ENCODE measurements around the gene TLE1.
"Not testable (repeated sequence)": the region's sequence is repeated elsewhere in the genome, so short reads cannot be mapped to it uniquely, and the experiment has no call there.

Gene TLE1

DNA sequence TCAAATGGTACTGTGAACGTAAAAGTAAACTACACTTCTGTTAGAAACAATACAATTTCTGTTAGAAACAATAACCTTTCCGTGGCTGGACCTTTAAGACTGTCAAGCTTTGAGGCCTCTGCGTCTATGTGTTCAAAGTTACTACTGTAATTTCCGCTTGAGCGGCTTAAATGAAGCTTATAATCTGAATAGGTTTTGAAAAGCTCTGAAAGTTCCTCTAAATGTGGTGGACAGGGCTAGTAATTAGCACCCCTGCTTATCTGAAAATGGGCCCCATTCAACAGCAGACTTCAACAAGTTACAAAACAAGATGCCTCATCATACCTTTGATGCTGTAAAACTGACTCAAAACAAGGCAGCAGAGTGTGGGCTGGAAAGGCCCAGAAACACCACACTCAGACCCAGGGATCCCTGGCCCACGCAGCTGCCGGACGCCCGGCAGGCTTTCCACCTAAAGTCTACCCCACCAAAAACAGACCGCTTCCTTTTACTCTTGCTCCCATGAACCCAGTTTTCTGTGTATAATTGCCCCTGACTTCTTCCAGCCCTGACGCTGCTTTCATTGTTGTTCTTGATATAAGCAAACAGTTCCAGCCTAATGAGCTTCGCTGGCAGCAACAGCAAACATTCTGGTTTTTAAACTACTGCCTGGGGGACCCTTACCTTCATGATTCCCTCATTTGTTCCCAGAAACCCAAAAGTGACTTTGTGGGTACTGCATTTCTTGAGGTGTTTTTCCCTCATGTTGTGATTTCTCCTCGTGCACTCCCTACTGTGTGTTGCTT is 66.7 kb downstream of the TLE1 start:
- no peak for DNase-seq (ENCODE audit: low spot score)
- FAIRE-seq: no peak

DNA sequence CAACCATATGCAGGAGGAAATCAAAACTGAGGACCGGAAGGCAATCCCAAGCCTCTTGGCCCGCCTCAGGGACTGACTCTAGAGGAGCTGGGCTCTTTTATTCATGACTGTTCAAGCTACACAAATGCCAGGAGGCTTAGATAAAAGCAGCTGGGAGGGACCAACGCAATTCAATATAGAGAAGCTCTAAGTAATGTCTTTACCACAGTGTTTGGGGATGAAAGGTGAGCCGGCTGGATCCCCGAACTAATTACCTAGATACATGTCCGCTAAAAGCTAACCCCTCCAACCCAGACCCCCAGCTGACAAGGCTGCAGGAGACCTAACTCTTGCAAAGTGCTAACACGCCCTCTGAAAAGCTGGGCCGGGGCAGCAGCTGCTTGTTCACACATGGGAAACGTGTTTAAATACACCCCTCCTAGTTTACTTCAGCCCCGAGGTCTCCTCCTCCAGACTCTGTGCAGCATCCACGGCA is 67.5 kb downstream of the TLE1 start:
- DNase-seq (ENCODE audit: low spot score): no peak
- FAIRE-seq: no peak

DNA sequence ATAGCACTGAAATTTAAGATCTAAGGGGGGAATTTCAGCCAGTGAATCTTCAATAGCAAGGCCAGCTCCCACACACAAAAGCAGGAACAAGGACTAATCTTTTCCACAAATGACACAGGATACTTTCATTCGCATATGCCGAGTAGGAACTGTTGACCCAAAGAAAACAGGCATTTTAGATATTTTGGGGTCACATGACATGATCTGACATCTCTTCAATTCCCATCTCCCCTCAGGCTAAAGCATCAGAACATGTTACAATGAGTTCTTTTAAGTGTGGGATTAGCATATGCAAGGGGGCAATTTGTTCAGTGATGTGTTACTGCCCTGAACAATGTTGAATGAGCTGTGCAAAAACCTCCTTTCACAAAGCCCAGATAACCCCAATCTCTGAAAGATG is 68.2 kb downstream of the TLE1 start:
- DNase-seq (ENCODE audit: low spot score) (no peak), FAIRE-seq (no peak)

DNA sequence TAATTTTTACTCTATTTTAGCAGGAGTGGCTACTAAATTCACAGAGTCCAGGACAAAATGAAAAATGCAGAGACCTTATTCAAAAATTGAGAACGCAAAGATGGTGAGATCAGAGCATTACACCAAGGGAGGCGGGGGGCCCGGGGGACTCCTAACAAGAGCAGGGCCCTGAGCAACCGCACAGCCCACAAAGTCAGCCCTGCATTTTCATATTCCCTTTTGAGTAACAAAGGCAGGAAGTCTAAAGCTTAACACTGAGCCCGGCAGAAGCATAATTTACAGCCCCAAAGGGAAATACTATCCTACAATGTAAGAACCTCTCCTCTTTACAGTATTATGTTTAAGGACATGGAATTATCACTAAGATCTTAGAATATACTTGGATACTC is 69.4 kb downstream of the TLE1 start:
- DNase-seq (ENCODE audit: low spot score) (no peak), FAIRE-seq (no peak)

DNA sequence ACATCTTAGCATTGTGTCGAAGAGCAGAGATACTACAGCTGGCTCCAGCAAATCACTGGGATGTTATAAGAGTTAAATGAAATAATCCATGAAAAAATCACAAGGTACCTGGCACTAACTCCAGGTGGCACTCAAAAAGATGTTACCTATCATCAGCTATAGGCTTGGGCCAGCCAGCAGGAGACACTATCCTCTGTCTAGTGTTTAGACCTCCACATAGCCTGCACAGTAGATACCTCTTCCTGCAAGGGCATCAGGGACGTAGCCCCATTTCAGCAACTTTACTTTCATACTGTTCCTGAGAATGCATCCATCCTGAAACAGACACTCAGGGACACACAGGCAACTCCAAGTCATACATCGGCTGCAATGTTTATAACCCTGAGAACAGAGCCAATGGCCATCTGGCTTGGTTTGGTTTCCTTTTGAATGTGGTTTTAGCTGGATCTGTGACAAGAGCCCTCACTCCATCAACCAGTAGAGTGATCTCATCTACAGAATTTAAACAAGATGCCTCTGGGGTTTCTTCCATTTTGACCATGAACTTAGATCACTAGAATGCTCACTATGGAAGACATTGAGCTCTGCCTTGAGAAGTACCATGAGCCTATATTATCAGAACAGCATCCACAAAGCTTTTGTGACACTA is 69.9 kb downstream of the TLE1 start:
- DNase-seq (ENCODE audit: low spot score): no peak
- FAIRE-seq: no peak

DNA sequence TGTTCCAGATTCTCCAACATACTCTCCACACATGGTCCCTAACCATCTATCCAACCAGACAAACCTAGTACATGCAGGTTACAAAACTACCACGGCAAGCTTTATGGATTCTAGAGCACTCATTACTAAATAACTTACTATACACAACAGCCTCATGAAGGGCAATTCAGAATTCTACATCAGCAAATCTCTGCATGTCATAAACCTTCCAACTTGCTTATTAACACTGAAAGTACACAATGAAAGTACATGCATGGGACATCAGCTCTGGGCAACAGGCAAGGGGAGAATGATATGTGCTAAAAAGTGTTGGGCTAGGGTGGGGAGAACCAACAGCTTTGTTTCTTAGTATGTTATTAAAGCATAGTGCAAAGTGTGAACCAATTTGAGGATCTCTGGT is 70.4 kb downstream of the TLE1 start:
- no peak for DNase-seq (ENCODE audit: low spot score)
- FAIRE-seq: no peak

DNA sequence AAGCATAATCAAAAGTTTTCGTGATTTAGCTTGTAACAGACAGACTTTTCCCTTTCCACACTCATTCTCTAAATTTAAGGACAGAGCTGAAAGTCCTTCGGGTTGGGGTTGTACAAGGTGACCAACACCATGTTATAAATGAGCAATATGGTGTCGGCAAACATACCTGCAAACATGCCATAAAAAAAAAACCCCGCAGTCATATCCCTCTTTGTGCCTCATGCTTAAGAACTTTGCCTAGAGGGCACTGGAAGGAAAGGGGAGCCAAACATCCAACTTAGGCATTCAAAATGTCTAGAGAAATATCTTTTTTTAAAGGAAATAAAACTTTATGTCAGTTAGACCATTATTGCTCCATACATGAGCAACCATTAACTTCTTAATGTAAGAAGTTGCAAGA is 73.2 kb downstream of the TLE1 start:
- no peak for DNase-seq (ENCODE audit: low spot score)
- FAIRE-seq: no peak

DNA sequence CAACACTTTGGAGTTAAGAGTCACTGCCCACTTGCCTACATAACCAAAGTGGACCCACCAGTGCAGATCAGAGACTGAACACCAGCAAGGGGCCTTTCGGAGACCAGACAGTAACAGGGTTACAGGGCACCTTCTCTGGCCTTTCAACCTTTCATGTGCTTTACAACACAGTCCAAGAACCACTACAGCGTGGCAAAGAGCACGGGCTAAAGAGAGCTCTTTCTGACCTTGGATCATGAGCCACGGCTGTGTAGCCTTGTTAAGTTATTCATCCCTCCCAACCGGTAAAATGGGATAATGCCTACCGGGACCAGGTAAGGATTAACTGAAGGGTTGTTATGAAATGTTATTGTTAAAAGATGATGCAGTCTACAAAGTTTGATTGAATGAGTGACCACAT is 75.0 kb downstream of the TLE1 start:
- DNase-seq (ENCODE audit: low spot score) (no peak), FAIRE-seq (no peak)

DNA sequence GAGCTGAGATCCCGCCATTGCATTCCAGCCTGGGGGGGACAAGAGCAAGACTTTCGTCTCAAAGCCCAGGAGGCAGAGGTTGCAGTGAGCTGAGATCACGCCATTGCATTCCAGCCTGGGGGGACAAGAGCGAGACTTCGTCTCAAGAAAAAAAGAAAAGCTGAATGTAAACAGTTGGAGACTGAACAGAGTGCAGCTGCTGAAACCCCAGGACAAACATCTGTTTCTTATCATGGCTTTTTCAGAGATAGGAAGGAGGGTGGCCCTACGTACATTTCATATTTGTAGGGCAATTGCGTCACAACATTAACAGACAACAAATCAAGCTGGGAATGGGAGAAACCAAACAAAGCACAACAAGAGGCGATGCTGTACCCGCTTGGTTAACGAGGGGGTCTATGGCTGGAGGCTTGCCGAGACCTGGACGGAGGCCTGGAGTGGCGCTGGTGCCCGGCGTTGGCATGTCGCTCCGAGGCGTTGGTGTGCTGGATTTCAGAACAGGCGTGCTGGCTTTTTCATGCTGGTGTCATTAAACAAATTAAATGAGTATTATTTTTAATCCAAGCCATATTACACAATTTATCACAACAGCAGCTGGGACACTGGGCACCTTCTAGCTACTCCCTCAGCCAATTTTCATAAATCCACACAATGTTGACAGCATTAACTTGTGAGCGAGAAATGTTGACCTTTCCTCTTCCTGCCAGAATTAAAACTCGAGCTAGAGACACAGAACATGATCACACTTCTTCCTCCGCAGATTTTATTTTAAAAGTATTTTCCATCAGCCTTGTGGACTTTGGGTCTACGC is 76.1 kb downstream of the TLE1 start:
- no peak for FAIRE-seq
- no peak for DNase-seq (ENCODE audit: low spot score)

DNA sequence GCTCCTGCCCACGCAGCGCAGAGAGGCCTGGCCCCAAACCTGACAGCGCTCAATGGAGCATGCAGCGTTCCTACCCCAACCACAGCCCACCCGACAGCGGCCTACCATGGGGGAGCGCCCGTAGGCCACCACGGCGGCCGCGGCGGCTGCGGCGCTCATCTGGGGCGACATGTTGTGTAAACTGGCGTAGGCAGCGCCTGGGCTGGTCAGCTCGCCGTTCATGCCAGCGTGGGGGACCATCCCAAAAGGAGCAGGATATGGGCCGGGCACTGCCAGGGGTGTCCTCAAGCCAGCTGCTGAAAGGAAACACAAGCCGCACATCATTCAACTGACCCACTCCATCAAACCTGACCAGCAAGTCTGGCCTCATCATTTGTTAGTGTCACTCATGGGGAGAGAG is 77.7 kb downstream of the TLE1 start:
- FAIRE-seq (no peak), DNase-seq (ENCODE audit: low spot score) (no peak)

DNA sequence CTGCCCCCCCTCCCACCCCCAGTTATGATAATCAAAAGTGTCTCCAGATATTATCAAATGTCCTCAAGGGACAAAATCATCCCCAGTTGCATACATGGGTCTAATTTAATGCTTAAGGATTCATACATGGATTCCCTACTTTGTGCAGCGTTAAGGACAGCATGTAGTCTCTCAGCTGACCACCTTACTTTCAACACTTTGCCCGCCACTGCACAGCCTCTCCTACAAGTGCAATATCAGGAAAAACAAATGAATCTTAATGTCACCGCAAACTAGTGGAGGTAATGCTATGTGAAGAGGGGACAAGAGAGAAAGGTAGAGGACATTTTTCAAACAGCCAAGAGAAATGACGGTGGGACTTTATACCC is 78.6 kb downstream of the TLE1 start:
- DNase-seq (ENCODE audit: low spot score): no peak
- FAIRE-seq: no peak

DNA sequence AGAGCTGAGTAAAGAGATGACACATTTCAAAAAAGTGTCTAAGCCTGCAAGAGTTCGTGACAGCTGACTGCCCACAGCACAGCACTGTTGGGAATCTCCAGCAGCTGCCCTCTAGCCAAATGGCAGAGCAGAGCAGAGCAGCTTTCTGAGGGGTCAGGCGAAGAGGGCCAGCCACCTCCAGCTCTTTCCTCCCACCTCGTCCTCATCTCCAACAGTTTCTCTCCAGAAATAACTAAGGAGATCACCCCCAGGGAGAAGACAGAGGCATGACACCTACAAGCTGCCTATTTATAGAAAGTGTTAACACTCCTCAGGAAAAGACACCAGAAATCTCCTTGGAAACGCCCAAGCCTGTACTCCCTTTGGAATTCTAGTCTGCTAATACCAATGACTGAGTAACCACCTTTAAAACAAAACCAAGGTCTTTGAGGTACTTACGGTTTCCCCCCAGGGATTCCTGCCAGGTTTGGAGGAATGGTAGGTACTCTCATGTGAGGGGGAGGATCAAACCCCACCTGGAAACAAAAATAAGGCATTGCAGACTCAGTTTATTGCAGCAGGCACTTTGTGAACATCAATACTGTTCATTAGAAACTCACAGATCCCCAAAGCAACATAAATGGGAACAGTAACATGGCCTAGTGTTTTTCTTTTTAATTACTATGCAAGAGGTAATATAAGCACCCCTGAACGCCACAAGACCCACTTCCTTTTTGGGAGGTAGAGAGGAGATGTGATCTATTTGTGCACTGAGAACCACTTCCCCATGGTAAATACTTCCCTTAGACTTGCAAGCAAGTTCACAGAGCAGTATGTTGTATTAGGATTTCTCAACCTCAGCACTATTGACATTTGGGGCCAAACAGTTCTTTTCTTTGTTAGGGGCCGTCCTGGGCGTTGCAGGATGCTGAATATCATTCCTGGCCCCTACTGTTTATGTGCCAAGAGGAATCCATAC is 79.3 kb downstream of the TLE1 start:
- no peak for DNase-seq (ENCODE audit: low spot score)
- no peak for FAIRE-seq

DNA sequence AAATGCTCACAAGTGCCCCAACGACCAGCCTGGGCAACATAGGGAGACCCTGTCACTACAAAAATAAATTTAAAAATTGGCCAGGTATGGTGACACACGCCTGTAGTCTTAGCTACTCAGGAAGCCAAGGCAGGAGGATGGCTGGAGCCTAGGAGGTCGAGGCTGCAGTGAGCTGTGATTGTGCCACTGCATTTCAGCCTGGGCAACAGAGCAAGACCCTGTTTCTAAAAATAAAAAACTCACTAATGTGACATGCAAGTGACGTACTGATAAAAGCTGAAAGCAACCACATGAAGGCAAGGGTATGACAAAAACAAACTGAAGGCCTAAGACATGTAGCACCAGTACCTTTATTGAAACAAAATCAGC is 81.1 kb downstream of the TLE1 start:
- FAIRE-seq (no peak), DNase-seq (ENCODE audit: low spot score) (no peak)

DNA sequence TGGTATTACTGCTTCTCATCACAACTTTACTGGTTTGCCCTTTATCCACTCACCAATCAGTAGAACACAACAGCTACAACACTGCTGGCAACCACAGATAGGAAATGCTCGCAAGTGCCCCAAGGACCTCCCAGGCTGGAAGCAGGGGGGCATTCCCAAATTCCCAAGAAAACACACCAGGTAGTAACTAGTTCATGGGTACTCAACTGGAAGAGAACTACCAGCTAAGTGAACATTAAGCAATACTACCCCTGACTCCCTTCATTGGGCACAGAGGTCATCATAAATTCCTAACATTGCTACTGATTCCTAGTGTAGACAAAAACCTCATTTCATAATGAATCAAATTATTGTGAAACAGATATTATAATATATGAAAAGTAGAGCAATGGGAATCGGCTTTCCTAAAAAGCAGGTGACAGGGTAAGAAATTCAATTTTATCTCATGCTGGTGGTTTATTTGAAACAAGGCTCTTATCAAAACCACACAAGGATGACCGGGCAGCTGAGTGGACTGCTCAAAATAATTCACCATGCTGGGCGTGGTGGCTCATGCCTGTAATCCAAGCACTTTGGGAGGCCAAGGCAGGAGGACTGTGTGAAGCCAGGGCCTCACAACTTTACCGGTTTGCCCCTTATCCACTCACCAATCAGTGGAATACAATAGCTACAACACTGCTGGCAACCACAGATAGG is 81.6 kb downstream of the TLE1 start:
- FAIRE-seq: no peak
- DNase-seq (ENCODE audit: low spot score): no peak

DNA sequence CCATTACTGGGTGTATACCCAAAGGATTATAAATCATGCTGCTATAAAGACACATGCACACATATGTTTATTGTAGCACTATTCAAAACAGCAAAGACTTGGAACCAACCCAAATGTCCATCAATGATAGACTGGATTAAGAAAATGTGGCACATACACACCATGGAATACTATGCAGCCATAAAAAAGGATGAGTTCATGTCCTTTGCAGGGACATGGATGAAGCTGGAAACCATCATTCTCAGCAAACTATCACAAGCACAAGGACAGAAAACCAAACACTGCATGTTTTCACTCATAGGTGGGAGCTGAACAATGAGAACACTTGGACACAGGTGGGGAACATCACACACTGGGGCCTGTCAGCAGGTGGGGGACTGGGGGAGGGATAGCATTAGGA is 83.1 kb downstream of the TLE1 start:
- FAIRE-seq; DNase-seq (ENCODE audit: low spot score): not testable (repeated sequence)

DNA sequence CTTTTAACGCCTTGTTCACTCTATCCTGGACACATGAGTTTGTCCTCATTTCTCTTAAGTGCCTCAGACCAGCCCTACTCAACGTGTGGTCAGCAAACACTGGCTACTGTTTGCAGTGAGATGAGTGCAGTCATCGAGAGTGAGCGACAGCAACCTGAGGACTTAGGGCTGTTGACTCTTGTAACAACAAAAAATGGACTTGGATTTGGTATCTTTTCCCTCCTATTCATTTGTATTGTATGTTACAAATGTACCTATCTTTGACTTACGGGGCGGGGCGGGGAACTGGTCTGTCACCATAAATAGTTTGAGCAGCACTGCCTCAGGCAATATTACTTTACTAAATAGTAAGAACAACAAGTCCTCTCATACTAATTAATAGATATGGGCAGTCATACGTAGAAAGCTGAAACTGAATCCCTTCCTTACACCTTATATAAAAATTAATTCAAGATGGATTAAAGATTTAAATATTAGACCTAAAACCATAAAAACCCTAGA is 84.1 kb downstream of the TLE1 start:
- FAIRE-seq: no peak
- no peak for DNase-seq (ENCODE audit: low spot score)

DNA sequence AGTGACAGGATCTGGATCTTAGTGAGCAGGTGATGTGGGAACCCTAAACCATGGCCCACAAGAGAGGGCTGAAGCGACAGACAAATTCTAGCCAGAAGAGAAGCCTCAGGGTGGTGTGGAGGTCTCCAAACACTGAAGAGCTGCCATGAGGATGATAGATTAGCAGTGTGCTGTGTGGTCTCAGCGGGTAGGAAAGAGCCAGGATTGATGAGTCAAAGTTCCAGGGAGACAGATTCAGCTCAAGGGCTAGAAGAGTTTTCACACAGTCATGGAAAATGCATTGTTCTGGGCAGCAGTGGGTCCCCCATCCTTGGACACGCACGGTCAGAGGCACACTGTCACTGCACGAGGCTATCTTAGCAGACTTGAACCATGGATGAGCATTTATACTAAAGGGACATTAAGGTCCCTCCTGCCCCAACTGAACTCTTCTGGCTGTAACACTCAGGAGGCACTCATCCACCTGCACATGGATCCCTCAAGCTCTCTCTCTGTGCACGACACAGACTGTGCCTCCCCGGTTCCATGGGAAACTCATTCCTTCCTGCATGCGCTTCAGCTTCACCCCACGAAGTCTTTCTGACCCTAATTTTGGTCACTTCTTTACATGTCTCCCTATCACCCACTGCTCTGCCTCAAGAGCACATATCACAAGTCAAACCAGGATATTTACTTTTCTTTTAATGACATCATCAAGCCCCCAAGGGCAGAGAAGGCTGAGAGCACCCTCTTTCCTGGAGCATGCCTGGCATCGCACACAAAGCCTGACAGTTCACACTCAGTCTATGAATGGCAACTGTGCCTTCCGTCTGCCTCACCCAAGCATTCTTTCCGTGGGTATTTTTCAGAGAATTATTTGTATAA is 84.8 kb downstream of the TLE1 start:
- FAIRE-seq: no peak
- no peak for DNase-seq (ENCODE audit: low spot score)

DNA sequence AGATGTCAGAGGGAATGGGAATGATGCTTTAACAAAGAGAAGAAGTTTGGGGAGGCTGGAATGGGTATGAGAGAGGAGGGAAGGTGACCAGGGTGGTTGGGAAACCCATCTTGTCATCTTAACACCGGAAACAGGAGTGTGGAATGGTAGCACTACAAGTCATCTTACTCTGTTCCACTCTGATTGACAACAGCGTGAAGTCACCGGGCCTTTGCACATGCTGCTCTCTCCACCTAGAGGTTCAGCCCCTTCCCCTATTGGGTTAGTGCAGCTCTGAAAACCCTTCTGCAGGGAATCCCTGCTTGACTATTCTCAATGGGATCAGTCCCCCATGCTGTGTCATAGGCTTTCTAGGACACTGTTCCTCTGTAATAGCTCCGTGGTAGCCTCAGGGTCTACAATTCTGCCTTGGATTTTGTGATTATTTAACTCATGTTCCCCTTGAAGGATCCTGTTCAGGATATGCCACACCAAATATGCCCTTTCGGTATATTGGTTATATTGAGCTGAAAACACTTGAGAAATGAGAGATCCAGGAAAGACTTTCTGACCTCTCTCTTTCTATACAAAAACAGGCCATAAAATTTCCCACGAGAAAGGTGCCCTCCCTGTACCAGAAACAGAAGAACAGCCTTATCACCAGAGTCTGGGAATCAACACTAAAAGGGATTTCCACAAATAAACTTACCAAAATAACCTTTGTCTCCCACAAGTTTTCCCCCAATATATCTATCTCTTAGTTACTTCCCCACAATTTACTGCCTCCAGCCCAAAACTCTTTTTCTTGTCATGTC is 86.3 kb downstream of the TLE1 start:
- FAIRE-seq (no peak), DNase-seq (ENCODE audit: low spot score) (no peak)
